Right lobe of liver (tissue), 6 donors: ENCODE data around the gene PI16. TPM values are rescaled to one million over a fixed set of nuclear protein-coding genes. Genes with fewer than 3 reads are reported as not detected.

Source experiments
- ATAC-seq, 4 donors: fragments of 200-7000 bp; cut with Tn5 transposase; one replicate each; pipeline ENCODE4 v1.9.1; 2020; ENCODE audit warnings: mild to moderate bottlenecking in 4 of 4, moderate library complexity in 4 of 4
- DNase-seq, 3 donors: peaks; one replicate each; pipeline ENCODE4 v3.0.0-alpha.2; 2020
- H3K27ac ChIP-seq, 3 donors: fragments of 200-600 bp; one replicate each; pipeline ENCODE4 v1.8.0; 2022
- H3K27me3 ChIP-seq, 2 donors: fragments of 200-600 bp; one replicate each; pipeline ENCODE4 v1.8.0; 2022
- H3K36me3 ChIP-seq, 4 donors: fragments of 200-600 bp; sonication (generic) in 1 of 4; one replicate each; pipeline versions ENCODE4 v1.5.1 to v1.8.0; 2017 to 2022; ENCODE audit warnings: control low read depth in 1 of 4
- H3K4me1 ChIP-seq, 4 donors: fragments of 200-600 bp; sonication (generic) in 1 of 4; one replicate each; pipeline versions ENCODE4 v1.5.1 to v1.8.0; 2017 to 2022; ENCODE audit warnings: control low read depth in 1 of 4
- H3K4me3 ChIP-seq, 3 donors: fragments of 200-600 bp; one replicate each; pipeline ENCODE4 v1.8.0; 2022
- H3K9me3 ChIP-seq, 4 donors: fragments of 200-600 bp; sonication (generic) in 1 of 4; one replicate each; pipeline versions ENCODE4 v1.5.1 to v1.8.0; 2017 to 2022; ENCODE audit warnings: control low read depth in 1 of 4
- CTCF ChIP-seq, 4 donors: fragments of 200-600 bp in 3 of 4; fragments of 450-650 bp in 1 of 4; IDR thresholded peaks; one replicate each; pipeline versions ENCODE4 v1.5.1 to v1.8.0; 2016 to 2022; ENCODE audit warnings: antibody characterized with exemption in 4 of 4, mild to moderate bottlenecking in 2 of 4
- POLR2A ChIP-seq: fragments of 450-650 bp; IDR thresholded peaks from one replicate; pipeline ENCODE4 v1.6.1; 2017; ENCODE audit warnings: antibody characterized with exemption, mild to moderate bottlenecking
- WGBS: methylation state at CpG from one replicate; pipeline ENCODE4 v1.1.6; 2018; ENCODE audit warnings: low coverage, low lambda C conversion rate; ENCODE audit not compliant: insufficient coverage; ENCODE audit errors: missing lambda C conversion rate; 5-methylcytosine and 5-hydroxymethylcytosine counted together
- intact Hi-C, 2 donors: fragments of 100-400 bp; cut with DNase I; formaldehyde crosslinking; loops; one replicate each; pipeline versions ENCODE4 v1.11.2 to v1.14.1; 2022
- total RNA-seq, 6 experiments: library from RNA; depleted of rRNA in 2 of 6; stranded (reverse); fragments of >200 nt in 2 of 6; fragmentation: NEBNext Ultra II Directional in 3 of 6; extraction: Animal tissue kit (Norgen Biotek cat#: 25700) in 3 of 6; gene quantifications; one replicate each; pipeline versions ENCODE4 v1.1.0 to v1.2.4, GENCODE V29; 2016 to 2023
- donor health status: DM: no; HTN: yes; CAD: no.
- donor health status: DM: no; HTN: no; CAD: no.
- donor health status: DM: no; HTN: no; CAD: no.
- donor health status: DM: no; HTN: yes; CAD: no.
- donor health status: DM: no; HTN: yes; CAD: no.

The PI16 gene
- total RNA-seq, 6 experiments from 2014 or later, result 0.11 to 0.42 TPM; not detected in 4

- 94% methylated on average over 3 of the region's 3 CpGs for WGBS
- H3K9me3 ChIP-seq, result no peaks in the 10 kb centered on the region
- no peak overlapping the region for H3K27ac ChIP-seq
- no peak overlapping the region for H3K4me3 ChIP-seq
- peaks cover 0 to 16% (median 5%) of the 10 kb centered on the region in 4 donors for H3K4me1 ChIP-seq
- no peaks in the 10 kb centered on the region for H3K27me3 ChIP-seq
- peaks cover 0 to 6% (median under 1%) of the 10 kb centered on the region in 4 donors for H3K36me3 ChIP-seq
- no peak for TF ChIP-seq CTCF (IDR thresholded peaks at IDR 0.05)
- no peak for TF ChIP-seq POLR2A
- ATAC-seq (no peak), DNase-seq (no peak)
- intact Hi-C loops, result no loop called here
Observed at GRCh38 chr6:36983538-36983937, 29.0 kb downstream of the PI16 start.

DNA sequence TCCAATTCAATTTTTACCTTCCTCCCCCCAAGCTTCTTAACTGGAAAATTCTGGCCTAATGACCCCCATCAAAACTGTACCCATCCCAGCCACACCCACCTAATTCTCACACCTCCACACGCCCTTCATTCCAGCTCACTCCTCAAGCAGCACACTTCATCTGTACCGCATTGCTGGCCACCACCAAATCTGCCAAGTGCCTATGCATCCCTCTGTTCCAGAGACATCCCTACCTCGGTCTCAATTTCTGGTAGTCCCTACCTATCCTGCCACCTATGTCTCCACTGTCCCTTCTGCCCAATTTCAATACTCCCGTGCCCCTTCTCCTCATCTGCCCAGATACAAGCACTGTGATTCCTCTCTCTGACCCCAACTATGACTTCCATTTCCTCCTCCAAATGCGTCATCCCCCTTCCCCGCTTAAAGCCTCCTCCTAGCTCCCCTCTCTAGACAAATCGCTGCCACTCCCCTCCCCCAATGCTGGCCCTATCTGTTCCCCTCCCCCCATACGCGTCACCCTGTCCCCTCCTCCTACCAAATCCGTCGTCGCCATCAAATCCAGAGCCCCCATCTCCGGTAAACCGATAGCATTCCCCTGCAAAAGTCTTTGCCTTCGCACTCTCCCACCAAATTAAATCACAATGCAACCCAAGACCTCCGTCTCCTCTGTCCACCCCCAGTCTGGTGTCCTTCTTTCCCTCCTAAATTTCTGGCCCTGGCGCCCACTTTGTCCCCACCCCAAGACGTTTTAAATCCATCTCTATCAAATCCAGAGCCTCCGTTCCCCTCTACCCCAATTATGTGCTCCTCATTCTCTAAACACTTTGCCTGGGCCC is 30.3 kb downstream of the PI16 start:
- WGBS, result 10% methylated on average over 19 of the region's 19 CpGs
- H3K36me3 ChIP-seq, result no peaks in the 10 kb centered on the region
- no peaks in the 10 kb centered on the region for H3K27me3 ChIP-seq
- DNase-seq (peak in 1 of 3 donors; percentile 65), ATAC-seq (peak in 1 of 4 donors; percentile 25)
- TF ChIP-seq CTCF (IDR thresholded peaks at IDR 0.05), result no peak
- TF ChIP-seq POLR2A, result no peak
- H3K4me3 ChIP-seq, result peak overlapping the region; percentile 98 to 100 (median 100)
- peaks cover 0 to 16% (median 5%) of the 10 kb centered on the region in 4 donors for H3K4me1 ChIP-seq
- intact Hi-C loops, result no loop called here
- no peaks in the 10 kb centered on the region for H3K9me3 ChIP-seq
- peak overlapping the region; percentile 98 to 100 (median 99) for H3K27ac ChIP-seq

- Histone ChIP-seq H3K4me1 (peaks cover 0 to 16% (median 5%) of the 10 kb centered on the region in 4 donors), H3K27me3 (no peaks in the 10 kb centered on the region), H3K4me3 (peak overlapping the region; percentile 98 to 100 (median 100)), H3K27ac (peak overlapping the region; percentile 98 to 100 (median 99)), H3K9me3 (no peaks in the 10 kb centered on the region), H3K36me3 (no peaks in the 10 kb centered on the region)
- 0% methylated on average over 15 of the region's 15 CpGs for WGBS
- DNase-seq (peak in 1 of 3 donors; percentile 50), ATAC-seq (no peak)
- intact Hi-C loops, result no loop called here
- TF ChIP-seq CTCF (IDR thresholded peaks at IDR 0.05) (no peak), POLR2A (no peak)
Observed at GRCh38 chr6:36985417-36985807, 30.9 kb downstream of the PI16 start.

DNA sequence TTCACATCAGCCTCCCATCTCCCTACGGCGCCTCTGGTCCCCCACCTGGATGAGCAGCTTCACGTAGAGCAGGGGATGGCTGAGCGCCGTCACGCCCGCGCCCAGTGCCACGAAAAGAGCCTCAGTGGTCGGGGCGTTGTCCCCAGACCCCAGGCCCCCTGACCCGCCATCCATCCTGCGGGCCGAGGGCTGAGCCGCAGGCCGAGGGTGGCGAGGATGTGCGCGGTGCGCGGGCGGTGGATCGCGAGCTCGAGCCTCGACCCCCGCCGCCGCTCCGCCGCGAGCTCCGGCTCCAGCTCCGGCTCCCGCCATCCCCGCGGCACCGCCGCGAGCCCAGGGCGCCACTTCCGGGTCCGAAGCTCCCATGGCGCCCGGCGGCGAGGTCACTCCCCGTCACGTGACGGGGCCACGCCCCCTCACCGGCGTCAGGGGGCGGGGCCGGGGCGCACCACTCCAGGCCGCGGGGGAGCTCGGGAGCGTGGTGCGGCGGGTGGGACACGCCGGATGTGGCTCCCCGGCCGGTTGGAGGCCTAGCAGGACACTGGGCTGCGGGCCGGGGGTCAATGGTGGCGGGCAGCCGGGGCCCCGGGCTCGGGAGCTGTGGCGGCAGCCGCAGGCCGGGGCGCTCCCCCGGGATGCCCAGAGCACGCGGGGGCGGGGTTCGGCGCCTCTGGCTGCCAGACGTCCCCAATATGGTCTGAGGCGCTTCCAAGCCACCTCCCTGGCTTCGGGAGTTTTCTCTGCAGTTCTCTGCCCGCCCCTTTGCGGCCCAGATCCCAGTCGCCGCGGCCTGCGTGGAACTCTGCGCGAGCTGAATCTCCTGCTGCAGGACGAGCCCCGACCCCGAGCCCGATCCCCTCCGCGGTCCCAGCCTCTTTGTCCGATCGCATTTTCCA is 31.5 kb downstream of the PI16 start, which contains the start of gene MTCH1:
TSS of gene MTCH1 (minus strand) at position 389 of the 896 bp plus-strand sequence. CDS start at position 366, 23 bp downstream.
- 0% methylated on average over 16 of the region's 101 CpGs for WGBS
- Histone ChIP-seq H3K9me3 (no peaks in the 10 kb centered on the region), H3K27me3 (no peaks in the 10 kb centered on the region), H3K4me3 (peak within 1 kb of the TSS; percentile 98 to 100 (median 100)), H3K27ac (peak within 1 kb of the TSS; percentile 98 to 100 (median 99)), H3K36me3 (no peaks in the 10 kb centered on the region), H3K4me1 (peaks cover 0 to 16% (median 5%) of the 10 kb centered on the region in 4 donors)
- intact Hi-C loops, result no loop called here
- ATAC-seq (peak; percentile 90 to 97 (median 95)), DNase-seq (peak; percentile 91 to 93 (median 93))
- peak; percentile 97 for TF ChIP-seq POLR2A
- no peak for TF ChIP-seq CTCF (IDR thresholded peaks at IDR 0.05)
